Measurements from ENCODE around the gene GRB10.

DNA sequence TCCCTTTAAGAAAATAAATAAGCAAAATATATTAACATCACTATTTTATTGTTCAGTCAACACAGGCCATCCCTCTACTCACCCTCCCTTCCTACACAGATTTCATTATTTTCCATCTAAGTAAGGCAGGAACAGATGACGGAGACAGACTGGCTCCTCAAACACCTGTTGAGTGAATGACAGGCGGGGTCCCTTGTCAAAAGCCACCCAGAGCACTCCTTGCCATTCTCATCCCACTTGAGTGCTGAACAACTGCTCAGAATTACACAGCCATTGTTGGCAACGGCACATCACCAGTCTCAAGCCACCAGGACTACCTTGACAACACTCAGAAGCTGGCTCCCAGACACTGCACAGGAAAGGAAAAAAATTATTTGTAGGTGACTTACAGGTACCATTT lies 3.3 kb downstream of the GRB10 start:
- no peak for TF ChIP-seq SP1 (IDR thresholded peaks at IDR 0.05)
- no peak for TF ChIP-seq FOXM1 (IDR thresholded peaks at IDR 0.05; ENCODE audit: borderline replicate concordance)
- TF ChIP-seq BHLHE40 (IDR thresholded peaks at IDR 0.05; ENCODE audit: borderline replicate concordance) = no peak
- TF ChIP-seq FOXA1 (IDR thresholded peaks at IDR 0.05) = no peak
- TF ChIP-seq NFRKB (IDR thresholded peaks at IDR 0.05) = no peak
- no peak for TF ChIP-seq ZNF384 (IDR thresholded peaks at IDR 0.05)
- no peak for TF ChIP-seq SUZ12 (IDR thresholded peaks at IDR 0.05)
- TF ChIP-seq ELF4 (IDR thresholded peaks at IDR 0.05) = no peak
- TF ChIP-seq HDGF (IDR thresholded peaks at IDR 0.05; ENCODE audit: borderline replicate concordance) = no peak
